ENCODE results near the gene SYDE2.

DNA sequence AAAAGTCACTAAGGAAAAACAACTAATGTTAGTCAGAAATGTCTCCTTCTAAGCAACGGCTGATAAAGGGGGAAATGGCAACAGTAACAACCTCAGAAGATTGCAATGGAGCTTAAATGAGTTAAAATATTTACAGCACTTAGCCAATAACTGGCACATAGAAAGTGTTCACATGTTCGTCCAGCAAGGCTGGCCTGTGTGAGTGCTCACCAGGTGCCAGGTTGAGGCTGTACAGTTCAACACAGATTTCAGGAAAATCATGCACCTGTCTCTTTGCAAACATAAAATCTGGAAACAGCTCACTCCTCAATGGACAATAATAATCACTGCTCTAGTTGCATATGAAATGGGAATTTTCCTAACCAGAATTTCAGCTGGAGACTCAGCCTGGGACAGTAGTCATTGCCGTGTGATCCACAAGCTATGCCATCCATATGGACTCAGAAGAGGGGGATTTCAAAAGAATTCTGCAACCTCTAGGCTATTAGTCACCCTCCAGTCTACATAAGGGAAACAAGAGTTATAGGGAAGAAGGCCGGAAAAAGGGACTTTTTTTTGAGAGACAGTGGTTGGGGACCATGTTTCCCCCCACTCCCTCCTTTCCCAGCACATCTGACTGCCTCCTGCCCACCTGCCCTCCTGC, 68.6 kb downstream of the SYDE2 start:
- TF ChIP-seq, protein P1, sequence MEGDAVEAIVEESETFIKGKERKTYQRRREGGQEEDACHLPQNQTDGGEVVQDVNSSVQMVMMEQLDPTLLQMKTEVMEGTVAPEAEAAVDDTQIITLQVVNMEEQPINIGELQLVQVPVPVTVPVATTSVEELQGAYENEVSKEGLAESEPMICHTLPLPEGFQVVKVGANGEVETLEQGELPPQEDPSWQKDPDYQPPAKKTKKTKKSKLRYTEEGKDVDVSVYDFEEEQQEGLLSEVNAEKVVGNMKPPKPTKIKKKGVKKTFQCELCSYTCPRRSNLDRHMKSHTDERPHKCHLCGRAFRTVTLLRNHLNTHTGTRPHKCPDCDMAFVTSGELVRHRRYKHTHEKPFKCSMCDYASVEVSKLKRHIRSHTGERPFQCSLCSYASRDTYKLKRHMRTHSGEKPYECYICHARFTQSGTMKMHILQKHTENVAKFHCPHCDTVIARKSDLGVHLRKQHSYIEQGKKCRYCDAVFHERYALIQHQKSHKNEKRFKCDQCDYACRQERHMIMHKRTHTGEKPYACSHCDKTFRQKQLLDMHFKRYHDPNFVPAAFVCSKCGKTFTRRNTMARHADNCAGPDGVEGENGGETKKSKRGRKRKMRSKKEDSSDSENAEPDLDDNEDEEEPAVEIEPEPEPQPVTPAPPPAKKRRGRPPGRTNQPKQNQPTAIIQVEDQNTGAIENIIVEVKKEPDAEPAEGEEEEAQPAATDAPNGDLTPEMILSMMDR (IDR thresholded peaks at IDR 0.05) = no peak
- TF ChIP-seq EZH2 (IDR thresholded peaks at IDR 0.05; ENCODE audit: borderline replicate concordance, insufficient read depth, low read depth, low read length, poor library complexity, severe bottlenecking) = no peak

Measured in B cell (primary cell).